Endothelial cell of umbilical vein (primary cell): ENCODE data around the gene CCHCR1. TPM values are rescaled to one million over a fixed set of nuclear protein-coding genes. Genes with fewer than 3 reads are reported as not detected.
A peak's percentile ranks its signal among the peaks of the same experiment; 100 is the strongest.
"Not testable (repeated sequence)": the region's sequence is repeated elsewhere in the genome, so short reads cannot be mapped to it uniquely, and the experiment has no call there.

Experiments used
- BruUV-seq: library from RNA; stranded (reverse); fragments of 400-500 nt; replicated peaks from 2 replicates; lab custom pipeline; 2021; lab: Mats Ljungman, UMichigan
- CTCF ChIA-PET: fragments of 300-600, 350-600 bp; sonication (Branson Sonifier 250); formaldehyde crosslinking; loops from one replicate; lab custom pipeline; 2021; ENCODE audit warnings: antibody characterized with exemption, inconsistent platforms; lab: Charles Lee
- POLR2A ChIA-PET: fragments of 300-600, 350-600 bp; sonication (Branson Sonifier 250); formaldehyde crosslinking; loops from one replicate; lab custom pipeline; 2021; ENCODE audit warnings: antibody characterized with exemption, inconsistent platforms; lab: Charles Lee
- DNase-seq: peaks from one replicate; pipeline ENCODE4 v3.0.0-alpha.2; 2011; ENCODE audit warnings: low read depth, low spot score
- FAIRE-seq: peaks from 2 replicates; lab custom pipeline; 2011; peaks lifted over from hg19 to GRCh38; lab: Jason Lieb, UNC
- H2AFZ ChIP-seq: 2 replicates; pipeline ENCODE4 v1.6.0; 2012; ENCODE audit warnings: low read depth, low read length, control low read depth, inconsistent platforms
- H3K27ac ChIP-seq: 2 replicates; pipeline ENCODE4 v1.5.1; 2011; ENCODE audit warnings: low read depth, mild to moderate bottlenecking, control low read depth, low read length, moderate library complexity; ENCODE audit not compliant: insufficient read depth
- H3K27me3 ChIP-seq, 2 experiments: 2 replicates each; pipeline versions ENCODE4 v1.6.0 to v1.6.1; 2011; ENCODE audit warnings: low read length in 2 of 2, mixed read lengths in 1 of 2; ENCODE audit not compliant: control insufficient read depth in 2 of 2, insufficient read depth in 2 of 2
- H3K36me3 ChIP-seq, 2 experiments: 2 replicates in 1 of 2; 3 replicates in 1 of 2; pipeline ENCODE4 v1.5.1; 2011; ENCODE audit warnings: low read length in 2 of 2, mild to moderate bottlenecking in 1 of 2, moderate library complexity in 1 of 2; ENCODE audit not compliant: control insufficient read depth in 2 of 2, insufficient read depth in 2 of 2; ENCODE audit errors: extremely low read depth in 1 of 2
- H3K4me1 ChIP-seq: 3 replicates; pipeline ENCODE4 v1.5.1; 2011; ENCODE audit warnings: mild to moderate bottlenecking, low read length; ENCODE audit not compliant: control insufficient read depth, insufficient read depth; ENCODE audit errors: extremely low read depth
- H3K4me2 ChIP-seq: 2 replicates; pipeline ENCODE4 v1.6.1; 2011; ENCODE audit warnings: low read length, control low read depth, mixed read lengths; ENCODE audit not compliant: insufficient read depth
- H3K4me3 ChIP-seq, 3 experiments: fragments of 200-600 bp in 1 of 3; sonication (generic), shearing (Covaris generic) in 1 of 3; replicated peaks in 1 of 3; 2 replicates each; pipeline ENCODE4 v1.5.1; 2011 to 2016; ENCODE audit warnings: control low read depth in 3 of 3, low read length in 3 of 3, mild to moderate bottlenecking in 2 of 3, inconsistent platforms in 1 of 3, low read depth in 1 of 3, moderate library complexity in 1 of 3; ENCODE audit not compliant: insufficient read depth in 1 of 3
- H3K79me2 ChIP-seq: 2 replicates; pipeline ENCODE4 v1.6.0; 2012; ENCODE audit warnings: low read length, inconsistent platforms; ENCODE audit not compliant: control insufficient read depth, insufficient read depth
- H3K9ac ChIP-seq: replicated peaks from 2 replicates; pipeline ENCODE3; 2011; ENCODE audit warnings: low read length, control low read depth; ENCODE audit not compliant: insufficient read depth; ENCODE audit errors: extremely low read depth
- H3K9me1 ChIP-seq: replicated peaks from 3 replicates; pipeline ENCODE4 v1.6.0; 2011; ENCODE audit warnings: mild to moderate bottlenecking, low read length; ENCODE audit not compliant: control insufficient read depth, insufficient read depth; ENCODE audit errors: extremely low read depth
- H3K9me3 ChIP-seq: replicated peaks from 2 replicates; pipeline ENCODE4 v1.5.1; 2012; ENCODE audit warnings: low read length, inconsistent platforms; ENCODE audit not compliant: control insufficient read depth, insufficient read depth
- H4K20me1 ChIP-seq: replicated peaks from 2 replicates; pipeline ENCODE3; 2011; ENCODE audit warnings: mild to moderate bottlenecking, low read length; ENCODE audit not compliant: control insufficient read depth, insufficient read depth; ENCODE audit errors: extremely low read depth
- EZH2 ChIP-seq: IDR thresholded peaks from 2 replicates; pipeline ENCODE4 v1.6.1; 2012; ENCODE audit warnings: borderline replicate concordance, low read depth, mild to moderate bottlenecking, moderate library complexity, low read length, inconsistent platforms; ENCODE audit not compliant: severe bottlenecking
- FOS ChIP-seq: IDR thresholded peaks from 2 replicates; pipeline ENCODE4 v1.6.1; 2011; ENCODE audit warnings: mild to moderate bottlenecking, low read length, moderate library complexity, borderline replicate concordance; ENCODE audit not compliant: insufficient read depth
- GATA2 ChIP-seq: IDR thresholded peaks from 2 replicates; pipeline ENCODE4 v1.7.0; 2011; ENCODE audit warnings: low read depth, mild to moderate bottlenecking, moderate library complexity, mixed read lengths, low read length; ENCODE audit not compliant: insufficient read length, insufficient read depth
- JUN ChIP-seq: IDR thresholded peaks from 2 replicates; pipeline ENCODE4 v1.6.1; 2011; ENCODE audit warnings: borderline replicate concordance, low read depth; ENCODE audit not compliant: insufficient read length, insufficient read depth
- MAX ChIP-seq: IDR thresholded peaks from 2 replicates; pipeline ENCODE4 v1.6.1; 2011; ENCODE audit not compliant: insufficient read depth, insufficient read length
- MYC ChIP-seq: IDR thresholded peaks from one replicate; pipeline ENCODE4 v1.6.1; 2011; ENCODE audit warnings: mild to moderate bottlenecking, low read depth, low read length
- POLR2A ChIP-seq: IDR thresholded peaks from 2 replicates; pipeline ENCODE4 v1.6.1; 2012; ENCODE audit warnings: low read depth, mild to moderate bottlenecking, control low read depth, low read length
- POLR2AphosphoS5 ChIP-seq: IDR thresholded peaks from 2 replicates; pipeline ENCODE4 v1.6.1; 2012; ENCODE audit warnings: low read depth, mild to moderate bottlenecking, control low read depth, low read length, moderate library complexity; ENCODE audit not compliant: insufficient read depth
- dilution Hi-C: fragments of 300-500 bp; cut with MboI; formaldehyde crosslinking; loops from one replicate; pipeline ENCODE4 v1.15.0; 2019; ENCODE audit warnings: low sequenced_read_pairs; ENCODE audit not compliant: extremely low pct_ligation_motif_present
- intact Hi-C: fragments of 100-400 bp; cut with micrococcal nuclease; formaldehyde crosslinking; loops from one replicate; pipeline ENCODE4 v1.10.0; 2022
- polyA plus RNA-seq, 4 experiments: library from polyadenylated mRNA; depleted of rRNA in 3 of 4; stranded (reverse) in 3 of 4; unstranded in 1 of 4; fragments of >200 nt; gene quantifications; 2 replicates each; pipeline versions ENCODE4 v1.2.1 to v1.2.3, GENCODE V29; 2011 to 2012; ENCODE audit warnings: missing spikeins in 1 of 4
- total RNA-seq: library from RNA; stranded (reverse); gene quantifications from 2 replicates; pipeline ENCODE4 v1.2.3, GENCODE V29; 2021
- TF ChIP-seq, protein P1 (sequence below), 2 donors: IDR thresholded peaks; 1 replicate in 1 of 2; 2 replicates in 1 of 2; pipeline ENCODE4 v1.5.1; 2011; ENCODE audit warnings: low read length in 2 of 2, mild to moderate bottlenecking in 2 of 2, moderate library complexity in 2 of 2, control low read depth in 1 of 2, inconsistent platforms in 1 of 2, low read depth in 1 of 2; ENCODE audit not compliant: insufficient read depth in 1 of 2; ENCODE audit errors: extremely low read depth in 1 of 2

The CCHCR1 gene
- total and polyA plus RNA-seq, 2 donors (not counting 3 experiments of a cell fraction or from before 2014, with no cell fraction given): 12.8 to 23.2 TPM

DNA sequence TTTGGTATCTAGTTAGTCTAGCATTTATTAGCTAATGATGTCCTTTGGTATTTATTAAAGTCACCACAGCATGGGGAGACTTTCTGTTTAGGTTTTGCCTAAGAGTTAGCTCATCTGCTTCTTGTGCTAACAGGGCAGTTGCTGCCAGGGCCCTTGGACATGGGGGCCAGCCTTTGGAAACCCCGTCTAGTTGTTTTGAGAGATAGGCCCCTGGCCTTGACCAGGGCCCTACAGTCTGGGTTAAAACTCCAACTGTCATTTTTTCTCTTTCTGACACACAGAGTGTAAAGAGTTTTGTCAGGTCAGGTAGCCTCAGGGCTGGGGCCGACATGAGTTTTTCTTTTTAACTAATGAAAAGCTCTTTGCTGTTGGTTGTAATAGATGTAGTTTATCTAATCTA is 25.7 kb upstream of the CCHCR1 start:
- BruUV-seq, H3K9ac ChIP-seq, H3K4me1 ChIP-seq, FAIRE-seq, H2AFZ ChIP-seq, H3K4me2 ChIP-seq, dilution Hi-C loops, H3K36me3 ChIP-seq, H3K4me3 ChIP-seq, H3K79me2 ChIP-seq, H3K27ac ChIP-seq, H4K20me1 ChIP-seq, H3K9me1 ChIP-seq, intact Hi-C loops, H3K27me3 ChIP-seq, H3K9me3 ChIP-seq, DNase-seq: not testable (repeated sequence)
- ChIA-PET POLR2A (interaction anchor here (0.6 kb wide), 1 partner anchor 551 kb away, joined by 3 read pairs; no protein-coding TSS in a partner anchor), CTCF (interaction anchor here (0.7 to 1.0 kb wide), 2 partner anchors 11 to 25 kb away, joined by 3 read pairs; partner anchors contain the start of gene TCF19)

DNA sequence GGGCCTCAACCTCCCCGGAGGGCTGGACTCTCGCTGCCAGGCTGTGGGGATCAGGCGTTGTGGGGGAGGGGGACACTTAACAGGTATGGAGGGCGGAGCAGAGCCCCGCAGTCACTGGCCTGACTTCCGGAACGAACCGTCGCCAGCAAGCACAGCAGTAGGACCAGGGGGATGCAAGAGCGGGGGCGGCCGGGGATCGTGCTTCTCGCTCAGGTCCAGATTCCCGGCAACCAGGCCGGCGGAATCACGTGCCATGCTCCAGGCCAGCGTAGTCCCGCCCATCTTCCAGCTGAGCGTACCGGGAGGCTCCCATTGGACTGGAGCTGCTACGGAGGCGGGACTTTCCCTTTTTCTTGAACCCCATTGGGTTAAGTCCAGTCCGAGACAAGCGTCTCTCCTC is 22.9 kb upstream of the CCHCR1 start:
- intact Hi-C loops: loop anchor here (1.0 kb wide), 1 partner anchor 22 kb away; the partner anchor contains the start of gene TCF19
- Histone ChIP-seq H2AFZ (peak overlapping the region; percentile 1), H3K4me1 (peaks cover 6% of the 10 kb centered on the region), H3K9ac (no peak overlapping the region), H3K79me2 (no peaks in the 10 kb centered on the region), H3K27ac (no peak overlapping the region), H3K9me3 (no peaks in the 10 kb centered on the region), H3K4me3 (peak overlapping the region in 2 of 3 experiments; percentile 12 to 53), H3K36me3 (no peaks in the 10 kb centered on the region), H3K4me2 (peak overlapping the region; percentile 5), H3K27me3 (no peaks in the 10 kb centered on the region), H3K9me1 (no peaks in the 10 kb centered on the region), H4K20me1 (no peaks in the 10 kb centered on the region)
- TF ChIP-seq FOS (no peak), EZH2 (no peak), MAX (no peak), GATA2 (no peak), MYC (no peak), POLR2AphosphoS5 (no peak), POLR2A (no peak), JUN (no peak)
- TF ChIP-seq, protein P1, sequence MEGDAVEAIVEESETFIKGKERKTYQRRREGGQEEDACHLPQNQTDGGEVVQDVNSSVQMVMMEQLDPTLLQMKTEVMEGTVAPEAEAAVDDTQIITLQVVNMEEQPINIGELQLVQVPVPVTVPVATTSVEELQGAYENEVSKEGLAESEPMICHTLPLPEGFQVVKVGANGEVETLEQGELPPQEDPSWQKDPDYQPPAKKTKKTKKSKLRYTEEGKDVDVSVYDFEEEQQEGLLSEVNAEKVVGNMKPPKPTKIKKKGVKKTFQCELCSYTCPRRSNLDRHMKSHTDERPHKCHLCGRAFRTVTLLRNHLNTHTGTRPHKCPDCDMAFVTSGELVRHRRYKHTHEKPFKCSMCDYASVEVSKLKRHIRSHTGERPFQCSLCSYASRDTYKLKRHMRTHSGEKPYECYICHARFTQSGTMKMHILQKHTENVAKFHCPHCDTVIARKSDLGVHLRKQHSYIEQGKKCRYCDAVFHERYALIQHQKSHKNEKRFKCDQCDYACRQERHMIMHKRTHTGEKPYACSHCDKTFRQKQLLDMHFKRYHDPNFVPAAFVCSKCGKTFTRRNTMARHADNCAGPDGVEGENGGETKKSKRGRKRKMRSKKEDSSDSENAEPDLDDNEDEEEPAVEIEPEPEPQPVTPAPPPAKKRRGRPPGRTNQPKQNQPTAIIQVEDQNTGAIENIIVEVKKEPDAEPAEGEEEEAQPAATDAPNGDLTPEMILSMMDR (IDR thresholded peaks at IDR 0.05; ENCODE audit: extremely low read depth in 1 of 2, insufficient read depth in 1 of 2, low read depth in 1 of 2, low read length in 2 of 2): no peak
- dilution Hi-C loops: no loop called here
- DNase-seq (peak; percentile 89), FAIRE-seq (no peak)
- BruUV-seq: no TSS peak
- POLR2A ChIA-PET: no interaction called here
- CTCF ChIA-PET: interaction anchor here (0.7 to 2.9 kb wide), 2 partner anchors 12 to 43 kb away, joined by 4 to 12 read pairs; no protein-coding TSS in a partner anchor
